HG02678 (cell line): ENCODE data around the gene SCN1A.
"Not testable (repeated sequence)": the region's sequence is repeated elsewhere in the genome, so short reads cannot be mapped to it uniquely, and the experiment has no call there.

Source experiments
- ATAC-seq: cut with Tn5 transposase; IDR thresholded peaks from one replicate; pipeline ENCODE4 v1.9.1; 2021; ENCODE audit warnings: mild to moderate bottlenecking, moderate library complexity; ENCODE audit not compliant: unreplicated experiment

The SCN1A gene

DNA sequence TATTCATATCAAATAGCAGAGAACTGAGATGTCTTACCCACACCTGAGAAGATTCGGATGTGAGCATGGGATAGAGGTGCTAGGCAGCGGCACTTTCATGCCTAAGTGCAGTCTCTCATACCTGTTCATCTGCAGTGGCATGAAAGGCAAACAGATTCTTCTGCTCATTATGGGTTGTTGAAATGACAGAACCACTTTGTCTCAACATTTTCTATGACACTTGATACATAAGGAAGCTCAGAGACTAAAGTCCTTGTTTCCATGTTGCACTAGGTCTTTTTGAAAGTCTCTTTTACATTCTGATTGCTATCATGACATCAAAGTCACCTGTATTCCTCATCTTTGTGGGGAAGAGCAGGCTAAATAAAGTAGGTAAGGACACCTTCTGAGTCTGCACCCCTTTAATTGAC is 8.0 kb upstream of the SCN1A start:
- no peak for ATAC-seq

DNA sequence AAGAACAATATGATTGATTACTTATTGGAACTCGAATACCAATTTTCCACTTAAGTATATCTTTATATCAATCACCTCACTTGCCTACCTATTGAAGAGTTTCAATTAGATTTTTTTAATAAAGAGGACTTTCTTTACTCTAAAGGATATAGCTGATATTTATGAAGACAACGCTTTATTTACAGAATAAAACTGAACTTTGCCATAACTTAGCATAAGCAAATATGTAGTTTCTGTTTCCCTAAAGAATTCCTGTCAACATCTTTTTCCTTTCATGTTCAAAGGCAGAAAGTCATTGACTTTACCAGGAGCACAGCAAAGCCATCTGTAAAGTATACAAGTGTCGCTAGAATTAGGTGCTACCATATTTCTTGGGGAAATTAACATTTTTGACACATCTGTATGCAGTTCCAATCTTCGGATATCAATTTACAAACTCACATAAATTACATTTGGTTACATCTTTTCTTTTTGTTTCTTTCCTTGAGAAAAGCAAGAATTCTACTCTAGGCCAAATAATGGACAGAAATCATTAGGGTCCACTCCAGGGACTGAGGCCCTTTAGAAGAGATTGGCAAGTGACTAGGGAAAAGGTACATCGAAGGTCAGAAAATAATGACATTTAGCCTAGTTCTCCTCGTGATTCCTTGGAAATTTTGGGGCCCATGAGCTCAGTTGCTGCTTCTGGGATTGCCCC is 7.5 kb upstream of the SCN1A start:
- no peak for ATAC-seq

DNA sequence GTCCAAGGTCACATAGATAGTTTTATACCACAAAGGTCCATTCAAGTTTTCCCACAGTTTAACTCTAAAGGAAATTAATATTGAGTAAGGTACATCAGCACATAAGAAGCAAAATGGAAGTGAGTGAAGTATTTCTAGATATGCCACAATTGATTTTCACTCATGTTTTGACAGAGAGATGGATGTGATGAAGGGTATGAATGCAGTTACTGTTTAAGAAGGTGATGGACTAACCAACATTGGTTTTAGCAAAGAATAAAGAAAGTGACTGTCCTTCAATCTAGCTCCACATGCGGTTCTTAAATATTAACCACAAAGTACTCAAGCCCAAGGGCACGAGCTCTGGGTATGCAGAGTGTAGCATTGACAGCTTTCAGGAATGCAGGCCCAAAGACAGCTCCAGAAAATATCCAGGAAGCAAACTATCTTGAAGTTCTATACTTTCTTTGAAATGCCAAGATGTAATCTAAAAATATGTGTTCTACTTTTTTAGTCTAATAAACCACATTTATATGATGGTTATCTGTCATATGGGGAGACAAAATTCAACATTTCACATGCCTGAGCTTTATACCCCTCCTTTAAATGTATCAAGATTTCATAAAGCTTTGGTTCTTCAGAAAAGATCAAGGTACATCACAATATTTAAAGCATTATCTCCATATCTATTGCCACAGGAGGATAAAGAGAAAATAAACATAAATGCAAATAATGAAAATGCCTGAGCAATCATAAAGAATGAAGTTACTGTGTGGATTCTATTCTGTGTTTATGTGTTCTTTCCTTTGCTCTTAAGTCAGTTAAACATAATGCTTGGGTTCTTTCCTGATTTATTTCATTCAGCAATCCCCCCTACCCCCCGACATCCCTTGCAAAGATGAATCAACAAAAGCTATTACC is 6.7 kb upstream of the SCN1A start:
- ATAC-seq, result no peak

DNA sequence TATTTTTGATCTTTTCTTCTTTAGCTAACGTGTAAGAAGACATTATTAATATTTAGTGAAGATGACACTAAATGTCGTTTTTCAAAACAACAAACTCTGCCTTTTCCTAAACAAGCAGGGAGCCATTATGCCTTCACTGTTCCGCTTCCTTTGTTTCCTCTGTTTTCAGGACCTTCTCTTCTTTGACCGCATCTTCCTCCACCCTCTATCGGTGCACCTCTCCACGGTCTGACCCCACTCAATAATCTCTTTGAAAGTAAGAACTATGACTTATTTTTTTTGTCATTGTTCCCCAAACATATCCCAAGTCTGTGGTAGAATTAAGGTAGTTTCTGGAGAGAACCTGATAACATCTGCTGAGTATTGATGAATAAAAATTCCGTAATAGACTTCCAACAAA is 5.8 kb upstream of the SCN1A start:
- ATAC-seq, result no peak

DNA sequence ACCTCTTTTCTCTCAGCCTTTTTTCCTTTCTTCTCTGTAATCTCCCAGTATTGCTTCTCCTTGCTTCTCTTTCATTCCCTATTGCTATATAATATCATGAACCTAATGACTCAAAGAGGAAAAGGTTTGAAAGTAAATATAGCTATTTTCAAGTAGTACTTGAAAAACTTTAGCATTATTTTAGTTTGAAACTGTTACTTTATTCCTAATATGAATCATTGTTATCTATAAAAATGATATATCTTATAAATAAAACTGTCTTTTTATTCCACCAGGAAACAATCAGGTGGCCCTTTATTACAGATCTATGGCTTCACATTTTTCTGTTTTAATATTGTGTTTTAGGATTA is 311 bp upstream of the SCN1A start:
- no peak for ATAC-seq

DNA sequence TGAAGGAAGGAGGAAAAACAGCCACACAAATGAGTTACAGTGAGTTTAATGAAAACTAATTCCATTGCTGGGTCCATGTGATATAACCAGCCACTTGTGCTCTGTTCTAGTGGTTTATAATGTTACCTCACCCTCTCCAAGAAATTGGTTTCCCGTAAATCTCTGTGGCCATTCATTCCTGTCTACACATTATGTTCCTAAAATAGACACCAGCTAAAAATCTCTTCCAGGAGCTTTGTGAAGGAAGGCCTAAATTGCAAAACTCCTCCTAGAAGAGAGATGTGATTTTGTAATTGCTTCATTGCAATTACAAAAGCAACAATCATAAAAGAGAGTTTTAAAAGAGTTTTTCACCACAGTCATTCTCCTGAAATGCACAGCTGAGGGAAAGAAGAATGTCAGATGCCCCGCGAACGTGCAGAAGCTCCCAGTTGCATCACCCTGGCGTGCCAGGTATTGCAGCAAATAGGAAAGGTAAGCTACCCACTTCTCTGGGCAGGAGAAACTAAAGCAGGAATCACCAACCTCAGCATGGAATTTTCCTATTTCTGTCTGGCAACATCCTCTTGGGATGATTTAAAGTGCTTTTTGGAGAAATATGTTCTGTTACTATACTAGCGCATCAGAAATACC is 1.7 kb downstream of the SCN1A start:
- ATAC-seq, result no peak

DNA sequence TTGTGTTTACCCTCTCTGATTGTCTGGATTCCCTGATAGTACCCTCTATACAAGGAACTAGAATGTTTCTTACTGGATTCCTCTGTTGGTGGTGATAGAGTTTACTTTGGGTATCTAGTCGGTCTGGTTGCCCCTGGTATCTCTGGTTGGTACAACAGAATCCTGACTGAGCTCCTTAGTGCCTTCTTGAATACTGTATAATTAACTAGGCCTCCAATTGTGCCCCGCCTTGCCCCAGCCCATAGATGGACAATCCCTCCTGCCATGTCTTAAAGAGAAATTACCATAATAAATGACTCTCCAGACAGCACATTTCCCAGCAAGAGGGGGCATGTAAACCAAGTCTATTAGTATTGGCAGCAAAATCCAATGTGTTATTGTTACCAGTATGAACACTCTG is 2.3 kb downstream of the SCN1A start:
- ATAC-seq, result no peak

DNA sequence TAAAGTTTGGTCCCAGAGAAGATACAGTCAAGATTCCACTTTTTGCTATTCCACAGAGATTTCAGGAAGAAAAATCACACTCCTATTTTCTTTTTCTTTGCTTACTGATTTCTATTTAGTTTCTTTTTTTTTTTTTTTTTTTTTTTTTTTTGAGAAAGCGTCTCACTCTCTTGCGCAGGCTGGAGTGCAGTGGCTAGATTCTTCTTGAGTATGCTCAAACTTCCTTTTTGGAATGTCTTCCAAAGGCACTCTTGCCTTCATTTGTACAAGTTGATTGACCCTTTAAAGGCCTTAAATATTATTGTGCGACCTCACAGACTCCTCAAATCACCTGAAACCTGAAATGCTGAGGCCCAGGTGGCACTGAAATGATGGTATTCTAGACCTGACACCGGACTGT is 9.6 kb downstream of the SCN1A start:
- ATAC-seq, result no peak

DNA sequence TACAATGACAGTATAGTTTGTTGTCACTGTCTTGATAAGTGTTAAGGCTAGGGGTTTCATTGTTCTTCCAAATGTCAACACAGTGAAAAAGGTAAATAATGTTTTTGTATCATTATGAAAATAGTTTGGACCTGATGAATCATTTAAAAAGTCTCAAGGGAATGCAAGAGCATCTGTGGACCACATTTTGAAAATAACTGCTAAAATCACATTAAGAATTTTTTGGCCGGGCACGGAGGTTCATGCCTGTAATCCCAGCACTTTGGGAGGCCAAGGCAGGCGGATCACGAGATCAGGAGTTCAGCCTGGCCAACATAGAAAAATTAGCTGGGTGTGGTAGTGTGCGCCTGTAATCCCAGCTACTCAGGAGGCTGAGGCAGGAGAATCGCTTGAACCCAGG is 10.3 kb downstream of the SCN1A start:
- ATAC-seq, result no peak

DNA sequence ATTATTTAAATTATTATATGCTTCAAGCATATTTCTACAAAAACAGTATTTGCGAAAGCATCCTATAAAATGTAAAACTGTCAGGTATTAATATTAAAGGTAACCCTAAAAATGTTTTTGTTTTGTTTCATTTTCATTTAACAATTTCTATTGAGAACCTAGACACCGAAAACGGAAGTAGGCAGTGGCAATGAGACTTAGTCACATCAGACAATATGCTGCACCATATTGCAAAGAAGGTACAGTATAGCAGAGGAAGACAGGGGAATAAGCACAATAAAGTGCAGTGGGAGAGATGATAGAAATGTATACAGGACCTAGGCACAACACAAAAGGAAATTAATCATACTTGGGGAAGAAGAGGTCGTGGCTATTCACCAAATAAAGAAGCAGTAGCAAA is 12.2 kb downstream of the SCN1A start:
- no peak for ATAC-seq

DNA sequence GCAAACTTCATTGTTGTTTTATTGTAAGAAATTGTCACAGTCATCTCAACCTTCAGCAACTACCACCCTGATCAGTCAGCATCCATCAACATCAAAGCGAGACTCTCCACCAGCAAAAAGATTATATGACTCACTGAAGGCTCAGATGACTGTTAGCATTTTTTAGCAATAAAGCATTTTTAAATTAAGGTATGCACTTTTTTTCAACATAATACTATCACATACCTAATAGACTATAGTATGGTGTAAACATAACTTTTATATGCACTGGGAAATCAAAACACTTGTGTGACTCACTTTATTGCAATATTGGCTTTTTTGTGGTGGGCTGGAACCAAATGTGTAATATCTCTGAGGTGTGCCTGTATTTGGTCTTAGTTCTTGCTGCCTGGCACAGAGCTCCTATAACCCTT is 15.6 kb downstream of the SCN1A start:
- no peak for ATAC-seq

DNA sequence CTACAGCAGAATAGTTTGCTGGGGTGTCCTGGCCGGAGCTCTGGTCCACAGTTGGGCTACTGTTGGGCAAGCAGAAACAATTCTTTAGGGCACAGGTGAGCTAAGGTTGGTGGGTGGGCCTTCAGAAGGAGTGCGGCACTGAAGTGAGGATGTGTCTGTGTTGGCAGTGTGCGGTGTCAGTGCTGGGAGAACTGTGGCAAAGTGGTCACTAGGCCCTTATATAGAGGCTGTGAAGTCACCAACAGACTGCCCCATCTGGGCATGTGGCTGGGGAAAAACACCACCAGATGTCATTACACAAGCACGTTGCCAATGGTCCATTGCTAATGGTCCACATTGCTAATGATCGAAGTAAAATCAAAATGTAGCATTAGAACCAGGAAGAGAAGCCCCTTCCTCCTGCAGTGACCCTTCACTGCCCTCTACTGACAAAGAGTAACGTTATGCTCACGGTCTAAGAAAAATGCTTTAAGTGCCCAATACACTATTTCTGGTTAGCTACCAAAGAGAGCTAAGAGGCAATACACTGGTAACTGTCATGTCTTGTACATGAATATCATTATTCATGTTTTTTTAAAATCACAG is 21.3 kb downstream of the SCN1A start:
- ATAC-seq, result no peak

DNA sequence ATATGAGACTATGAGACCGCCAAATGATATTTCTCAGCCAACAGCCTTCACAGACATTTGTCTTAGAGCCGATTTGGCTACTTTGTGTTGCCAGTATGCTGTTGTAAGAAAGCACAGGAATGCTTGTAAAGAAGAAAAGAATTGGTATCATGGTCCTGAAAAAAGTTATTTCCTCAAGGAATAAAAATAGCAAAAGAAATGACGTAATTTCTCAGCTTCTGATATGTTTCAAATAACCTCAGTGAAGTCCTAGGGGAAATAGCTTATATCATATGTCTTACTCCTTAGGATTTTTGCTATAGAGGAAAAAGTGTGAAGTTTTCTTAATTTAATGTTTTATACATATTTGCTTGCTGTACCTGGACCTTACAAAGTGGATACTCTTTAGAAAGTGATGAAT is 23.0 kb downstream of the SCN1A start:
- ATAC-seq, result no peak

DNA sequence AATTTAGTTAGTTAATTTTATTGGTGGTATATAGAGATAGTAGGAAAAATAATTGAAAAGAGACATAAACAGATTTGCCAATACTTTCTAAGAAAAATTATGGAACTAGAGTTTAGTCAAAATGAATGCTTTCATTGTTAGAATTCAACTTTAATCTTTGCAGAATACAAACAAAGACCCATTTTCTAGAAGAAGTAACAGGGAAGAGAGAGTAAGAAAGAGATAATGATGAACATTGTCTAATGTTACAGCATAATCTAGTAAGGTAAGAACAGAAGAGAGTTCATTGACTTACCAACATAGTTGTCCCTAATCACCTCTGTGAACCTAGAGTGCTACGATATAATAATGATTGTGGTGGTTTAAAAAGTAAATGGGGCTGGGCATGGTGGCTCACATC is 23.7 kb downstream of the SCN1A start:
- no peak for ATAC-seq

DNA sequence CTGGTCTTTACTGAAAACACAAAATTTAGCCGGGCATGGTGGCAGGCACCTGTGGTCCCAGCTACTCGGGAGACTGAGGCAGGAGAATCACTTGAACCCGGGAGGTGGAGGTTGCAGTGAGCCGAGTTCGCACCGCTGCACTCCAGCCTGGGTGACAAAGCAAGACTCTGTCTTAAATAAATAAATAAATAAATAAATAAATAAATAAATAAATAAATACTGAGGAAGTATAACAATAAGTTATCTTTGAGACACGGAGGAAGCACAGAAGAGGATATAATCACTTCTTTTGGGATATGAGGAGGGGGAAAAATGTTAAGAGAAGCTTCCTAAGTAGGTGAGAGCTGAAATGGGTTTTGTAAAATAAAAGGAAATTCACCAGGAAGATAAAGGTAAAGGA is 24.5 kb downstream of the SCN1A start:
- not testable (repeated sequence) for ATAC-seq

DNA sequence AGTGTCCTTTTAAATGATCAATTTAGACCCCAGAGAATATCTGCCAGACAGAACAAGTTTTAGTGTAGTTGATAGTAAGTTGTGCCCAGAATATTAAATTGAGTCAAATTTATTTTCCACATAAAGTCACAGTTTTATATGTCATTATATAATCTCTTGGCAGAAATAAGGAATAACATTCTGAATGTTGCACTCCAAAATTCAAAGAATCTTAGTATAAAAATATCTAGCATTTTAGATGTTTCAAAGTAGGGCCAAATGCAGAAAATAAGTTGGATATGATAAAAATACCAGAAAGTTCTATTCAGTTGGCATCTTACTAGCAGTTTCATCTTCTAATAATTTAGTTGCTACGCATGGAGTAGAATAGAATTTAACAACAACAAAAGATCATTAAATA is 33.5 kb downstream of the SCN1A start:
- ATAC-seq, result no peak

DNA sequence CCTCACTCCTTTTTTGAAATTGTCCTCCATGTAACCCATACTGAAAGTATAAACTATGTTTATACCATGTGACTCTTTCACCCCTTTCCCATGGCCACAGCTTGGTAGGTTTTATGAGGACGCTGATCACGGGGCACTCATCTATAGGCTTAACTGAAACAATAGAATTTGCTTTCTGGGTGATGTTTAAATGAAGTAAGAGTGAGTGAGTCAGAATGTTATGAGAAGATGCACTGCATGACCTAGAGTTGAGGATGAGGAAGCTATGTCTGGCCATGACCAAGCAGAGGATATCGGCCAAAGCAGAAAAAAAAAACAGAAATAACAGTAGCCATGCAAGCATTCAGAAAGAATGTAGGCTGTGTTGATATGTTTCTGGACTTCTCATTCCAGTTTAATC is 34.9 kb downstream of the SCN1A start:
- no peak for ATAC-seq

DNA sequence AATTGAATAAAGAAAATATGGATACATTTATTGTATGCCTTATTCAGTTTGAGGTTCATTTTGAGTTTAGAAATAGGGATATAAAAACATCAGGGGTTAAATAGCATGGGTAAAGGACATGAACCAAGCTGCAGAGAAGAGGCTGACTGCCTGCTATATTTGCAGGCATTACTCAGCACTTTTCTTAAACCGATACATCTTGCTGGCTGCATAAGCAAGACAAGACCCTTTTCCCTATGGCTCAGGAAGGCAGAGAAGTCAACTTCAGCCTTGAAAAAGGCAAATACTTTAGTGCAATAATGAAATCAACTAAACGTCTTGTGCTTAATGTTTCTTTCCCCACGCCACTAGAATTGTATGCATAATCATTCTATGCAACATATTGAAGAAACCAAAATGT is 36.4 kb downstream of the SCN1A start:
- ATAC-seq, result no peak

DNA sequence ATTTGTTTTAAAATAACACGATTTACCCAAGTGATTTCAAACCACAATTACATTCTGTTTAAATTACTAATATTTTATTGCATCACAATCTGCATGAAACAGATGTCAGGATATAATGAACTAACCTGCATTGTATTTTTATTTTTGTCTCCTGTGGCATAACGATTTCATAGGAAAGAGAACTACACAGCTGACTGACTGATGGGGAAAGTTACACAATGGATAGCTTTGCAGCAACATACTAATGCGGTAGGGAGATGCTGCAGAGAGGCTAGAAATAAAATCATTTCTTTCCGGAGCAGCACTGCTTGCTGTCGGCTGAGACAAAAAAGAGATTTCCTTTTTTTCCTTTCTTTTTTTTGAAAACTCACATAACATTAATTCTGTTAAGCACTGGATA is 36.9 kb downstream of the SCN1A start:
- ATAC-seq, result no peak

DNA sequence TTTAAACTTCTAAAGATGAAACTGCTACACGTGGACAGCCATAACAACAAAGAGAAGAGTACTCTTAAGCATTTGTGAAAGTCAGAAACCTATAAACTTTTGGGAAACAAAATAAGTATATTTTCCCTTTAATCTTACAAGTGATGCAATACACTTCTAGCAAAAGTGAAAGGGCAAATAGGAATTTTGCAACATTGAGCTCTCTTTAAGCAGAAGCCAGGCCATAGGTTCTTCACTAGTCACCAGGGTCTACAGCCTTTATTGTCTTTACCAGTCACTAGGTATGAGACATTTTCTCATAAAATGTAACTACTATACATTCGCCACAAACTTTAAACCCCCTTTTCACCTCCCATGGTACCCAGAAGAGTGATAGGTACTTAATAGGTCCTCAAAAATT is 37.5 kb downstream of the SCN1A start:
- ATAC-seq, result no peak

DNA sequence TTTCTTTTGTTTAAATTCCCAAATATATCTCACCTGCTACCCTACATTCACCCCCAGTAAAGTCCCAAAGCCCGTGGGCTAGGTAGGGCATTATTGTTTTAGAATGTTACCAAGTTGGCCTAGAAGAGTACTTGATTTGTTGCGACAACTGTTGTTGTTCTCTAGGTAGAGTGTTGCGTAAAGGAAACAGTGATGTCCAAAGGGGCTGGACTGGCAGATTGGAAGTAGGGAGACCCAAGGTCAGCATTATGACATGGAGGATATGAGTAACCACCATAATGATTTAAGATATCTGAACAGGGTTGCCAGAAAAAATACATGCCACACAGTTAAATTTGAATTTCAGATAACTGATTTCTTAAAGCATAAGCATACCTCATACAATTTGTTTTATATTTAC is 39.2 kb downstream of the SCN1A start:
- no peak for ATAC-seq

DNA sequence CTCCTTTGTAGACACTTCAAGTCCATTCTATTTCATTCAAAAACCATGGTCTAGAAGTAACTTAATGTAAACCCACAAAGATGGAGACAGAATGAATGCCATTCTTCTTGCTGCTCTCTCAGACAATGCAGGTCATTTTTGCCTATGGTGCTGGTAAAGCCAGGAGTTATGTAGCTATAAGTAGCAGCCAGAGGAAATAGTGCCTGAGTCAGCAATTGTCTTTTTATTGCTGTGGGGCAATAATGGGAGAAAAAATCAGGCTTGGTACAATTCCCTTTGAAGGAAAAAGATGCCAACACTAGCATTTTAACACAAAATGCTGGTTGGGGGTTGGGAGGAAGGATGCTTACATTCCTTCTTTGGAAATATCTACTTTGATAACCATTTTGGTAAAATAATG is 43.5 kb downstream of the SCN1A start:
- ATAC-seq, result no peak
